HEK293T (cell line): ENCODE results near the gene EMX1.

Source experiments
- ELF4 ChIP-seq: fragments of 450-650 bp; IDR thresholded peaks from 2 replicates; pipeline ENCODE4 v1.6.1; 2017; ENCODE audit warnings: antibody characterized with exemption
- HDGF ChIP-seq: fragments of 450-650 bp; IDR thresholded peaks from 2 replicates; pipeline ENCODE4 v1.6.1; 2017; ENCODE audit warnings: antibody characterized with exemption, borderline replicate concordance
- LEF1 ChIP-seq: fragments of 450-650 bp; IDR thresholded peaks from 2 replicates; pipeline ENCODE4 v1.6.1; 2017; ENCODE audit warnings: mild to moderate bottlenecking, borderline replicate concordance
- SUZ12 ChIP-seq: fragments of 450-650 bp; IDR thresholded peaks from 2 replicates; pipeline ENCODE4 v1.6.1; 2016; ENCODE audit warnings: mild to moderate bottlenecking
- TF ChIP-seq, protein P1 (sequence below): fragments of 450-650 bp; IDR thresholded peaks from 2 replicates; pipeline ENCODE4 v1.6.1; 2016

DNA sequence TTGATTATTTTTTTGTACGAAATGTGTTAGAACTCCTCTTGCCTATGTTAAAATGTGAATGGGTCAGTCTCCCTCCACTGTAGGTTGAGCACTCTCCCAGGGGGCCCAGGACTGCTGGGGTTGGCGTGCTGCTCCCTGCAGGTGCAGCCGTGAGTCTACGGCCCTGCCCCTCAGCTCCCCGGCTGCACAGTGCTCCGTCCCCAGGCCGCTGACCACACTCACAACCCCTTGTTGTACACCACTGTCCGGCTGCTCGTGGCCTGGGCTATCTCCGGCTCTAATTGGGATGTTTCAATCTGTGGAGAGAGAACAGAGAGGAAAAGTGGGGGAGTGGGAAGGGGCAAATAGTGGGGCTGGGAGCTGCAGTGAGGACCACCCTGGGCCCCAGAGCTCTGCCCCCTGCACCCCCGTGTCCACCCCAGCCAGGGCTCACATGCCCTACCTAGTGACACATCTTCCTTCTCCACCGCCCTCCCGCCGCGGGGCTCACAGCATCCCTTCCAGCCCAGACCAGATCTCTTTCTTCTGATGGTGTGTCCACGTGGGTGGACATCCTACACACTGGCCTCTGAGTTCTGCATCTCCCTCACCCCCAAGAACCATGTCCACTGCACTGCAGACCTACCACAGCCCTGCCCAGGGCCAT lies 27.6 kb downstream of the EMX1 start:
- no peak for TF ChIP-seq ELF4
- no peak for TF ChIP-seq LEF1
- no peak for TF ChIP-seq SUZ12
- no peak for TF ChIP-seq HDGF
- TF ChIP-seq, protein P1, sequence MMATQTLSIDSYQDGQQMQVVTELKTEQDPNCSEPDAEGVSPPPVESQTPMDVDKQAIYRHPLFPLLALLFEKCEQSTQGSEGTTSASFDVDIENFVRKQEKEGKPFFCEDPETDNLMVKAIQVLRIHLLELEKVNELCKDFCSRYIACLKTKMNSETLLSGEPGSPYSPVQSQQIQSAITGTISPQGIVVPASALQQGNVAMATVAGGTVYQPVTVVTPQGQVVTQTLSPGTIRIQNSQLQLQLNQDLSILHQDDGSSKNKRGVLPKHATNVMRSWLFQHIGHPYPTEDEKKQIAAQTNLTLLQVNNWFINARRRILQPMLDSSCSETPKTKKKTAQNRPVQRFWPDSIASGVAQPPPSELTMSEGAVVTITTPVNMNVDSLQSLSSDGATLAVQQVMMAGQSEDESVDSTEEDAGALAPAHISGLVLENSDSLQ = no peak
